ENCODE results near the gene TAC1.
"Not testable (repeated sequence)": the region's sequence is repeated elsewhere in the genome, so short reads cannot be mapped to it uniquely, and the experiment has no call there.

Gene TAC1, protein sequence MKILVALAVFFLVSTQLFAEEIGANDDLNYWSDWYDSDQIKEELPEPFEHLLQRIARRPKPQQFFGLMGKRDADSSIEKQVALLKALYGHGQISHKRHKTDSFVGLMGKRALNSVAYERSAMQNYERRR

DNA sequence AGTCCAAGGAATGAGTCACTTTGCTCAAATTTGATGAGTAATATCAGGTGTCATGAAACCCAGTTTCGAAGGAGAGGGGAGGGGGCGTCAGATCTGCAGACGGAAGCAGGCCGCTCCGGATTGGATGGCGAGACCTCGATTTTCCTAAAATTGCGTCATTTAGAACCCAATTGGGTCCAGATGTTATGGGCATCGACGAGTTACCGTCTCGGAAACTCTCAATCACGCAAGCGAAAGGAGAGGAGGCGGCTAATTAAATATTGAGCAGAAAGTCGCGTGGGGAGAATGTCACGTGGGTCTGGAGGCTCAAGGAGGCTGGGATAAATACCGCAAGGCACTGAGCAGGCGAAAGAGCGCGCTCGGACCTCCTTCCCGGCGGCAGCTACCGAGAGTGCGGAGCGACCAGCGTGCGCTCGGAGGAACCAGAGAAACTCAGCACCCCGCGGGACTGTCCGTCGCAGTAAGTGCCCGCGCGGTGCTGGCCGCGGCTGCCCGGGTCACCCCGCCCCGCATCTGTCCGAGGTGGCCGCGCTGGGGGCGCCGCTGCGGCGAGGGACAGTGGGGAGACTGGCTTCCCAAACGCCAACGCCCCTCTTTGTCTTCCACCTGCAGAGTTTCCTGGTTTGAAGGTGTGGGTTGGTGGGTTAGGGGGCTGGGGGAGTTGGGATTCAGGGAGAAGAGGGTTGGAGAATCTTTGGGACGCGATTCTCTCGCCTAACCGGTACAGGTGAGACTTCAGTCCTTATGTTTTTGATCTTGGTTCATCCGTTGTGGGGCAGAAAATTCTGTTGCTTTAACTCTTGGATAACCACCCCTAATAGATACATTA lies at the start of gene TAC1:
Gene TAC1 (plus strand): TSS at position 351 of the 829 bp plus-strand sequence. CDS start 527 bp downstream, outside the sequence.
- no peak for DNase-seq (ENCODE audit: low spot score)

DNA sequence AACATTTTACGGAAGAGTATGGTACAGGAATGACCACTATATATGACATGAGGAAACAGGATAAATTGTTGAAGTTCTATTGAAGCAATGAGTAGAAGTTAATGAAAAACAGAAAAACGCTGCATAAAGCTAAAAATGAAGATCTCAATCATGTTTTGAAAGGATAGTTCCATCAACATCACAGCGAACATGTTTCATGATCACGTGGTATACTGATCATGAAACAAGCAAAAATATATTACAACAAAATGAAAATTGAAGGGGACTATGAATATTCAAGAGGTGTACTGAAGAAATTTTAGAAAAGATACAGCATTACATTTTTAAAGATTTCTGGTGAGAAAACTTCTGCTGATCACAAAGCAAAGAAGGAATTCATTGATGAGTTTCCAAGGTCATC lies 45.9 kb upstream of the TAC1 start:
- no peak for DNase-seq (ENCODE audit: low spot score)

DNA sequence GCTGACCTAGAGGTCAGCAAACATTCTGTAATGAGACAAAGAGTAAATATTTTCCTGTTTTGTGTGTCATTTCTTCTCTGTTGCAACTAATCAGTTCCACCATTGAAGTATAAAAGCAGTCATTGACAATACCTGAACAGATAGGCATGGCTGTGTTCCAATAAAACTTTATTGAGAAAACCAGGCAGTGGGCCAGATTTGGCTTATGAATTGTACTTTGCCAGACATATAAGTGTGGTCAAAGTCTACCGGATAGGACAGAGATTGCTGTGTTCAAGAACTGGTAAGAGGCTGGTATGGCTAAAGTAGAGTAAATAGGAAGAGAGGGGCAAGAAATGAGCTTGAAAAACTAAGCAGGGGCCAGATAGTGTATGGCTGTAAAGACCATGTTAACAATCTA lies 38.3 kb upstream of the TAC1 start:
- no peak for DNase-seq (ENCODE audit: low spot score)

DNA sequence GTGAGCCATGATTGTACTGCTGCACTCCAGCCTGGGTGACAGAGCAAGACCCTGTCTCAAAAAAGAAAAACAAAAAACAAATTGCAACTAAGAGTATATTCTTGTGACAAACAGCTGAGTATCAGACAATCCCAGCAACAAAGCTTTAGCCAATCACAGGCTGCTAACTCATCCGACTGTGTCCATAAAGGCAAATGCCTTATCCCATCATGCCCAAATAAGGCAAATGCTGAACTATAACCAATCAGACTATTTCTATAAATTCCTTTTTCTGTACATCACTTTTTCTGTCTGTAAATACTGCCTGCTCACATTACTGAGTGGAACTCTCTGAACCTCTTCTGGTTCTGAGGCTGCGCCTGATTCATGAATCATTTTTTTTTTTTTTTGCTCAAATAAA lies 37.5 kb upstream of the TAC1 start:
- no peak for DNase-seq (ENCODE audit: low spot score)

DNA sequence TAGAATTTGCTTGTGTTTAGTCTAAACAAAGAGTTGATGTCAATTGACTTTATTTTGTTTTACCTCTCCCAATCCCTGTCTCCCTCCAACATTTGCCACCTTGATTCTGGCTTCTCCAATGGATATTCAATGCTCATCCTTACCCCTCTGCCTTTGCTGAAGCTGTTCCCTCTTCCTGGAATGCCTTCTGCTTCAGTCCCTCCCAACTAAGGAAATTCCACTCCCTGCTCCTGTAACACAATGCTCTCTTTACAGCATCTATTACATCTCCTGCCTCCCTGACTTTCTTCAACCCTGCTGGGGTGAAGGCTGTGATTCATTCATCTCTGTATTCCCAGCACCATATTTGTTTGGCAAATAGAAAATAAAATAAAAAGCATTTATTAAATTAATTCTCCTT lies 34.5 kb upstream of the TAC1 start:
- DNase-seq (ENCODE audit: low spot score): no peak

DNA sequence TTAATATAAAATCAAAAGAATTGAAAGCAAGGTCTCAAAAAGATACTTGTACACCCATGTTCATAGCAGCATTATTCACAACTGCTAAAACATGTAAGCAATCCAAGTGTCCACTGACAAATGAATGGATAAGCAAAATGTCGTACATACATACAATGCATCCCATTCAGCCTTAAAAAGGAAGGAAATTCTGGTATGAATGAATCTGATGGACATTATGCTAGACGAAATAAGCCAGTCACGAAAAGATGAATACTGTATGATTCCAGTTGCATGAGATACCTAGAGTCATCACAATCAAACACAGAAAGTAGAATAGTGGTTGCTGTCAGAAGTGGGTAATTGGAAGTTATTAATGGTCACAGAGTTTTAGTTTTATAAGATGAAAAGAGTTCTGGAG lies 9.5 kb upstream of the TAC1 start:
- DNase-seq (ENCODE audit: low spot score): no peak

DNA sequence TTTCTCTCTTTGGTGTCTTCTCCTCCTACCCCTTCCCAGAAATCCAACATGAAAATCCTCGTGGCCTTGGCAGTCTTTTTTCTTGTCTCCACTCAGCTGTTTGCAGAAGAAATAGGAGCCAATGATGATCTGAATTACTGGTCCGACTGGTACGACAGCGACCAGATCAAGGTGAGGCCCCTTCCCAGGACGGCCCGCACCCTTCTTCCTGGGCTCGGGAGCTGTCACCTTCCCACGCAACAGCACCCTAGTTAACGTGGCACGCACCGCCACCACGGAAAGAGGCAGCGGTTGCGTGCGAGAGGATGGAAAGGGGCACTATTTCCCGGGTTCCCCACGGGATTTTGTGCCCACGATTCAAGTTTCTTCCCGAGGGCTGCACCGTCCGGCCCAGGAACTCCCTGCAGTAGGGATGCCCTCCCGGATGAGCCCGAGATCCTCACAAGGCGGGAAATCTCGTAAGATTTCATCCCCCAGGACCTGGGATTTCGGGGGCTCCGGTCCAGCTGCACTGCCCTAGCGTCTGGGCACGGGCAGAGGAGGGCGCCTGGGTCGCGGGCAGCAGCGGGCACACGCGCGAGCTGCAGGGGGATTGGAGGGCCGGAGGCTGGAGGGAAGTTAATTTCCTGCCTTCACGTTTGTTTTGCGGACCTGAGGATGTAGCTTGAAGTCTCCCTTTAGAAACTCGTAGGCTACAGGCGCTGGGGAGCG lies 834 bp downstream of the TAC1 start:
- DNase-seq (ENCODE audit: low spot score): no peak

DNA sequence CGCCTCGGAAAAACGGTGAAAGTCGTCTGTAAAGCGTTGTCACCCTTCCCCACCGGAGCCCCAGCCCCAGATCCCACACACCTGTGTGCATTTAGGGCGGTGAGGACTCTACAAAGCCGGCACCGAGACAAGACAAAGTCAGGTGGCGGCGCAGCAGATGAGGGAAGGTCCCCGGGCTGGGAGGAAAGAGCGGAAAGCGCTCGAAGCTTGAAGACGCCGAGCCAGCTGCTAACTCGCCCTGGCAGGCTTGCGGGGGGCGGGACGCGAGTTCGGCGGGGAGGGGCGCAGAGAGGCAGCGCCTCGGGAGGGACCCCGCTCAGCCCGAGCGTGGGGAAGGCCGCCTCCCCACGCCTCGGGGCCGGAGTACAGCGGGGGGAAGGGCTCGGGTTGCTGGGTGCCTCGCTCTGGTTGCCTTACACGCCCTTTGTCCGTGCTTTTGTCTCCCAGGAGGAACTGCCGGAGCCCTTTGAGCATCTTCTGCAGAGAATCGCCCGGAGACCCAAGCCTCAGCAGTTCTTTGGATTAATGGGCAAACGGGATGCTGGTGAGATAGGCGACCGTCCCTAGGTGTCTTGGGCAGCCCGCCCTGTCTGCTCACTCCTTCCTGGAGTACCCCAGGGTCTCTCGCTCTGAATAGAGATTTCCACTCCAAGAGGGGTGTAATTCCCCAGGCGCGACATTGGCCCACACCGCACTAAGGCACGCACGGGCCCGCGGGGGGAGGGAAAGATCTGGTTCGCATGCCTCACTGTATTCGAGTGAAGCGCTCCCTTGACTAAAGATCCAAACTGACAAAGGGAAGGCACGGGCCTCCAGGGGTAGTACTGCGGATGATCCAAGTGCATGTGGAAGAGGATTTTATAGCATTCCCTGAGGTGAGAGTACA lies 1.6 kb downstream of the TAC1 start:
- DNase-seq (ENCODE audit: low spot score): no peak

DNA sequence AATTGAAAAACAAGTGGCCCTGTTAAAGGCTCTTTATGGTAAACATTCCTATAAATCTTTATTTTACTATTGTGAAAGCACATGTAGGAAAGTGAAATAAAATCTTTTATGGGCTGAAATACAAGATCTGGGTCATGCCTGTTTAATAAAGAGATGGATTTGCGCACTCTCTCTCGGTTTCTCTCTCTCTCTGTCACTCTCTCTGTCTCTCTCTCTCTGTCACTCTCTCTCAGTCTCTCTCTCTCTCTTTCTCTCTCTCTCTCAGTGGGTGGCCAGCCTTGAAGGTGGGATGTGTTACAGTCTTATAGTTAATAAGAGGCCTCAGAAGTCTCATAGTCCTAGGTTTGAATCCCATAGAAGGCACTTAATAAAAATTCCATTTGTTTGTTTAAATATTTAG lies 2.4 kb downstream of the TAC1 start:
- DNase-seq (ENCODE audit: low spot score): no peak

DNA sequence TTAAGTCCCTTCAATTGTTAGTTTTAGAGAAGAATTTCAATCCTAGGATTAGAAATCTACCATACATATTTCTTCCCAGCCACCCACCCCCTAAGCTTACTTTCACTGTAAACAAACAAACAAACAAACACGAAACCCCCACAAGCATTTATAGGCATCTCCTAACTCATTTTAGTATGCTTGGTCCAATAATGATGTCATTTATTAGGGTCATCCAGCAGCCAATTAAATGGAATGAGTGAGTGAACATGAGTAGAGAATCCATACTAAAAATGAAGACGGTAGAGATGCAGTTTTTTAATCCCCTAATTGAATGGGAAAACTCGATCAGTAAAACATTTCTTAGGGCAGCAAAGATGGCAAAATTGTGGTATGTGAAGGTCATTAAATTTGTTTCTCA lies 3.2 kb downstream of the TAC1 start:
- DNase-seq (ENCODE audit: low spot score): no peak

DNA sequence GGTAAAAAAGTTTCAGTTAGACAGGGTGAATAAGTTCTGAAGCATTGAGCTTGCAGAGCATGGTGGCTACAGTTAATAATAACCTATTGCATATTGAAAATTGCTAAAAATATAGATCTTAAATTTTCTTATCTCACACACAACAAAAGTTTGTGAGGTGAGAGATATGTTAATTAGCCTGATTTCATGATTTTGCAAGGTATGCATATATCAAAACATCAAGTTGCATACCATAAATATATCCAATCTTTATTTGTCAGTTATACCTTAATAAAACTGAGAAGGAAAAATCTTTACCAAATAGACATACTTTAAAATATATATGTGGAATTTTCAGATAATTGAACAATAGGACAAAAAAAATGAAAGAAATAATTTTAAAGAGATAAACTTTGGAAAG lies 16.6 kb downstream of the TAC1 start:
- DNase-seq (ENCODE audit: low spot score): no peak

DNA sequence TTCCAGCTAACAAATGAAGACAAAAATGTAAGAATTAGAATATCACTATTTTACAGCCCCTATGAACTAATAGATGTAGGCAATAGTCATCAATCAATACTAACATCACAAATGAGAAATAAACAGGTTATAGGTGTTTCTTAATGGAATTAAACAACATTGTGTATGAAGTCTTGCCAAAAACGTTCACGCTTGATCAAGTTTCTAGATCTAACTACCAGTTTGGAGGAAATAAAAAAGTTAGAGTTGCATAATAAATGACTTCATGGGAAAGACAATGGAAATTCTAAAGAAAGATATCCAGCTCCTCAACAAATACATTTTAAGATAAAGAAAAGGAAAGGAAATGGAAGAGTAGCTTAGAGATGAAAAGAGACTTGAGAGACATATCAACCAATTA lies 19.7 kb downstream of the TAC1 start:
- DNase-seq (ENCODE audit: low spot score): no peak

DNA sequence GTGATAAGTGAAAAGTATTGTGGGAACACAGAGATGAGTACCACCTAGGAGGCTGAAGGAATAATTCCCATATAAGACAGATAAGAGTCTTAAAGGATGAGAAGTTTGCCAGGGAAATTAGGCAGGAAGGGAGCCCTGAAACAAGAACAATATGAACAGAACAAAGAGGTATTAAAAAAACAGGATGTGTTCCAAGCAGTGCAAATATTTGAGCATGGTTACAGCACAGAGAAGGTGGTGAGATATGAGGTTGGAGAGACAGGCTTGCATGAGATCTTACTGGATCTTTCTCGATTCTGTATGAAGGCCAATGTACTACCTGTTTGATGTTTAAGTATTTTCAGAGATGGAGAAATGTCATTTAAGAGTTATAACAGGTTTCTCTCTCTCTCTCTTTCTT lies 20.3 kb downstream of the TAC1 start:
- no peak for DNase-seq (ENCODE audit: low spot score)

DNA sequence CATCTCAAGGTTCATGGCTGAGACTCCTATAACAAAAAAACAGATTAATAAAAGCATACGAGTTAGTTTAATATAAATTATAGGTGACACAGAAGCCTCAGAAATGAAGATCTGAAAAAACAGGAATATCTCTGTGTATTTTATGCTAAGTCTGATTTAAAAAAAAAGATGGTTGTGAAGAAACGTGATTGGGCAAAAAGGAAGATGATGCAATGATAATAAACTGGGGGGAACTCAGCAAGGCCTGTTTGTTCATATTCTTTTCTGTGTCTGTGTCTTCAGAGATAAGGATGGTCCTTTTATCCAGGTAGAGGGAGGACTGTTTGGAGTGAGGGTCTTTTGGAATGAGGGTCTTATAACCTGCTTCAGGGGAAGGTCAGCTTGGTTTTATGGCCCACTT lies 25.9 kb downstream of the TAC1 start:
- DNase-seq (ENCODE audit: low spot score): no peak

DNA sequence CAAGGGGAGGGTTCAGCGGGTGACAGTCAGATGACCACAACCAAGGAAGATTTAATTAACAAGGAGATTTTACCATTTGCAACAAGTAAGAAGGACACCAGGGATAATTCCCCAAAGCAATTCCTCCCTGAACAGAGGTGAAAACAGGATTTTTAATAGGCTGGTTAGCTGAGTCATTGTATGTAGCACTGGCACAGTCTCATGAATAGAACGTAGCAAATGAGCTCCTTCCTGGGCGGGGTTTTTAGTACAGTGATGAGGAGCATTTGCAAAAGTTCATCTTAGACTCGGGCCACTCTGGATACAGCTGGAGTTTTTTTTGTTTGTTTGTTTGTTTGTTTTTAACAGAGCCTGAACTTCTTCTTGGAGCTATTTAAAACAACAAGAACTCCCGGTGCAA lies 39.0 kb downstream of the TAC1 start:
- DNase-seq (ENCODE audit: low spot score): no peak

DNA sequence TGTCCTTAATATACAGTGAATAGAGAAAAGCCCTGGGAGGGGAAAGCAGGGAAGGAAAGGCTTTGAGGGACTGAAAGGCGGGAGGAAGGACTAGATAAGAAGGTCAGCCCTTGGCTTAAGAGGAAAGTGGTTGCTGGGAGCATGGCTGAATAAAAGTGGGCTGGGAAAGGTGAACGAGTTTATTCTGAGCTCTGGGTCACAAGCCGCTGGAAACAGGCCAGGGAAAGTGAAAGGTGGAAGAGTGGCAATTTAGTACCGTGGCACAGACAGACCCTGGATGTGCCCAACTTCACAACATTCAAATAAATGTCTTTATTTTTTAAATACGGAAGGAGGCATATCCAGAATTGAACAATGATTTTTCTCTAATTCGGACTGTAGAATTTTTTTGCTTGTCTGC lies 39.7 kb downstream of the TAC1 start:
- no peak for DNase-seq (ENCODE audit: low spot score)

DNA sequence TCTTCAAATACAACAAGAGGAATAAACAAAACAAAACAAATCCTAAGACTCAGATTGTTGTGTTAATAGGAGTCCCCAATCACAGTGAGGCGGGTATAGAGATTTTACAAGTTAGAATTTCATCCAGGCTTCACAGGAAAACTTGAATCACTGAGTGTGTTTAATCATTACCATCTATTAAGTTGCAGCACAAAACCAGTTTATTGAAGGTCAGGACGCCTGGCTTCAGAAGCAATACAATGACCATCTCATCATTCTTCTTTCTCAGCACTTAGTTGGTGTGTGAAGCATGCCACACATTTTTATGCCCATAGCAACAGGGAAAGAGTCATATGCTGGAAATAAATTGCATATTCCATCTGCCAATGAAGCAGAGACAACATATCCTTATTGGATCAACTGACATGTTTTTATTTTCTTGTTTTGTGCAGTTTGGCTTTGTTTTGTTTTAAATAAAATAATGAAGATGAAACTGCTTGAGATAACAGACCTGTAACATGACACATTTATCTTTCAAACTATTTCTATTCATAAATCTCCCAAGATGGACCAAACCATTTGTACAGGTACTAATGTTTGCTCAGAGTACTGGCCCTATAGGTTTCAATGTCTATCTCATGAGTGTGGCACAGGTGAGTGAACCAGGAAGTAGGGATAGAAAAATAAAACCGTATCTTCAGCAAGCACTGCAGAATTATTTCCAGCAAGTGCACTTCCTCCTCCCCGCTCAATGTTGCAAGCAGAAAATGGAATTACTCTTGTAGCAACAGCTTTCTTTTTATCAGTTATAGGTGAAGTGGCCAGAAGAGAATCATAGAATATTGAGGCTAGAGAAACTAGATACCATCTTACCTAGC lies 40.4 kb downstream of the TAC1 start:
- DNase-seq (ENCODE audit: low spot score): no peak

DNA sequence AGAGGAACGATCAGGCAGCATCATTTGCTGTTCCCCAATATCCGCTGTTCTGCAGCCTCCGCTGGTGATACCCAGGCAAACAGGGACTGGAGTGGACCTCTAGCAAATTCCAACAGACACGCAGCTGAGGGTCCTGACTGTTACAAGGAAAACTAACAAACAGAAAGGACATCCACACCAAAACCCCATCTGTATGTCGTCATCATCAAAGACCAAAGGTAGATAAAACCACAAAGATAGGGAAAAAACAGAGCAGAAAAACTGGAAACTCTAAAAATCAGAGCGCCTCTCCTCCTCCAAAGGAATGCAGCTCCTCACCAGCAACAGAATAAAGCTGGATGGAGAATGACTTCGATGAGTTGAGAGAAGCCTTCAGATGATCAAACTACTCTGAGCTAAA lies 54.5 kb downstream of the TAC1 start:
- not testable (repeated sequence) for DNase-seq (ENCODE audit: low spot score)

All from HuH-7.5 (cell line).